HFFc6 (cell line): Measurements from ENCODE around the gene AP3D1. TPM values are rescaled to one million over a fixed set of nuclear protein-coding genes. Genes with fewer than 3 reads are reported as not detected.

Source experiments
- DNase-seq: peaks from one replicate; pipeline ENCODE4 v3.0.0-alpha.2; 2018
- H3K27ac Mint-ChIP-seq: 2 replicates; pipeline ENCODE4 v1.8.0; 2020; ENCODE audit warnings: mild to moderate bottlenecking, mixed read lengths
- H3K27me3 Mint-ChIP-seq: 2 replicates; pipeline ENCODE4 v1.8.0; 2021; ENCODE audit warnings: mild to moderate bottlenecking, moderate library complexity, mixed read lengths; ENCODE audit not compliant: insufficient read depth
- H3K36me3 Mint-ChIP-seq: 2 replicates; pipeline ENCODE4 v1.8.0; 2021; ENCODE audit warnings: low read depth, mixed read lengths
- H3K4me1 Mint-ChIP-seq: 2 replicates; pipeline ENCODE4 v1.8.0; 2020; ENCODE audit warnings: low read depth, mixed read lengths
- H3K4me3 Mint-ChIP-seq: 2 replicates; pipeline ENCODE4 v1.8.0; 2020; ENCODE audit warnings: mild to moderate bottlenecking, moderate library complexity, mixed read lengths
- H3K9me3 Mint-ChIP-seq: 2 replicates; pipeline ENCODE4 v1.8.0; 2020; ENCODE audit warnings: mild to moderate bottlenecking, mixed read lengths
- CTCF ChIP-seq: fragments of 200-600 bp; sonication (generic); IDR thresholded peaks from 2 replicates; pipeline ENCODE4 v1.5.0; 2021; ENCODE audit warnings: antibody characterized with exemption, mild to moderate bottlenecking
- total RNA-seq, 6 experiments: library from RNA; stranded (reverse); fragmentation: NEBNext Ultra II Directional; extraction: Animal tissue kit (Norgen Biotek cat#: 25700); gene quantifications; 2 replicates in 1 of 6; 3 replicates in 5 of 6; pipeline ENCODE4 v1.2.3, GENCODE V29; 2021

AP3D1 gene
- total RNA-seq, 6 experiments from 2014 or later, result 139 to 169 (median 151) TPM

- H3K4me1 Mint-ChIP-seq, result no peaks in the 10 kb centered on the region
- H3K36me3 Mint-ChIP-seq, result peaks cover 9% of the 10 kb centered on the region
- DNase-seq, result no peak
- no peaks in the 10 kb centered on the region for H3K9me3 Mint-ChIP-seq
- peaks cover 2% of the 10 kb centered on the region; the same call in 1 of the 2 replicates for H3K27me3 Mint-ChIP-seq
- no peak overlapping the region for H3K4me3 Mint-ChIP-seq
- H3K27ac Mint-ChIP-seq, result no peak overlapping the region
- no peak for TF ChIP-seq CTCF
Measured at GRCh38 chr19:2139385-2140137, 11.8 kb downstream of the AP3D1 start.

- DNase-seq, result no peak
- no peak overlapping the region for H3K27ac Mint-ChIP-seq
- no peaks in the 10 kb centered on the region for H3K4me1 Mint-ChIP-seq
- H3K27me3 Mint-ChIP-seq, result peaks cover 2% of the 10 kb centered on the region; the same call in 1 of the 2 replicates
- H3K36me3 Mint-ChIP-seq, result peaks cover 11% of the 10 kb centered on the region
- TF ChIP-seq CTCF, result no peak
- H3K4me3 Mint-ChIP-seq, result no peak overlapping the region
- H3K9me3 Mint-ChIP-seq, result no peaks in the 10 kb centered on the region
Measured at GRCh38 chr19:2138061-2138728, 13.2 kb downstream of the AP3D1 start.

- H3K4me1 Mint-ChIP-seq, result no peaks in the 10 kb centered on the region
- peaks cover 2% of the 10 kb centered on the region; the same call in 1 of the 2 replicates for H3K27me3 Mint-ChIP-seq
- no peaks in the 10 kb centered on the region for H3K9me3 Mint-ChIP-seq
- peaks cover 14% of the 10 kb centered on the region for H3K36me3 Mint-ChIP-seq
- H3K4me3 Mint-ChIP-seq, result no peak overlapping the region
- no peak overlapping the region for H3K27ac Mint-ChIP-seq
- no peak for DNase-seq
- no peak for TF ChIP-seq CTCF
Measured at GRCh38 chr19:2136796-2137195, 14.6 kb downstream of the AP3D1 start.

- no peaks in the 10 kb centered on the region for H3K4me1 Mint-ChIP-seq
- no peaks in the 10 kb centered on the region for H3K9me3 Mint-ChIP-seq
- peaks cover 14% of the 10 kb centered on the region for H3K36me3 Mint-ChIP-seq
- H3K27me3 Mint-ChIP-seq, result peaks cover 2% of the 10 kb centered on the region; the same call in 1 of the 2 replicates
- DNase-seq, result no peak
- H3K4me3 Mint-ChIP-seq, result no peak overlapping the region
- no peak overlapping the region for H3K27ac Mint-ChIP-seq
- TF ChIP-seq CTCF, result no peak
Measured at GRCh38 chr19:2135474-2136402, 15.6 kb downstream of the AP3D1 start.

GRCh38 chr19:2132731-2133490 lies 18.5 kb downstream of the AP3D1 start:
- H3K27ac Mint-ChIP-seq, result no peak overlapping the region

More at GRCh38 chr19:2132731-2133490, 18.5 kb downstream of the AP3D1 start:
- Mint-ChIP-seq H3K4me1 (no peaks in the 10 kb centered on the region), H3K36me3 (peaks cover 10% of the 10 kb centered on the region; the same call in 1 of the 2 replicates), H3K27me3 (peaks cover 2% of the 10 kb centered on the region; the same call in 1 of the 2 replicates), H3K9me3 (no peaks in the 10 kb centered on the region), H3K4me3 (no peak overlapping the region)
- DNase-seq, result no peak
- no peak for TF ChIP-seq CTCF
